ENCODE measurements around the gene KRTAP19-2.

DNA sequence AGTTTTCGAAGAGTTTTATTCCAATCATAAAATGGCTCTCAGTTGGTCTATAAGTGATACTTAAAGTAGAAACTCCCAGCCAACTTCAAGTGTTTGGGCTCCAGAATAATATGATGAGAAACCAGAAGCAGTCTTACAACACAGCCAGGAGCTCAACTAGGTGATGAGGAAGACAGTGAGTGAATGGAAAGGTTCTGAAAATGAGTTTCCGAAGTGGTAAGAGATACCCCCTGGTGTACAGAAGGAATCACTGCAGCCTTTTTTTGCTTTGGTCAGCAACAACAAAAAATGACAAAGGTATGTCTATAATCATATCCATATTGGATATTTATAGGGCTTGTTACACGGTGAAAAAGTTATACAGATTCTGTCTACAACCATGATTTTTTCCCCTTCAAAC lies 23.5 kb downstream of the KRTAP19-2 start:
- TF ChIP-seq, protein P1, sequence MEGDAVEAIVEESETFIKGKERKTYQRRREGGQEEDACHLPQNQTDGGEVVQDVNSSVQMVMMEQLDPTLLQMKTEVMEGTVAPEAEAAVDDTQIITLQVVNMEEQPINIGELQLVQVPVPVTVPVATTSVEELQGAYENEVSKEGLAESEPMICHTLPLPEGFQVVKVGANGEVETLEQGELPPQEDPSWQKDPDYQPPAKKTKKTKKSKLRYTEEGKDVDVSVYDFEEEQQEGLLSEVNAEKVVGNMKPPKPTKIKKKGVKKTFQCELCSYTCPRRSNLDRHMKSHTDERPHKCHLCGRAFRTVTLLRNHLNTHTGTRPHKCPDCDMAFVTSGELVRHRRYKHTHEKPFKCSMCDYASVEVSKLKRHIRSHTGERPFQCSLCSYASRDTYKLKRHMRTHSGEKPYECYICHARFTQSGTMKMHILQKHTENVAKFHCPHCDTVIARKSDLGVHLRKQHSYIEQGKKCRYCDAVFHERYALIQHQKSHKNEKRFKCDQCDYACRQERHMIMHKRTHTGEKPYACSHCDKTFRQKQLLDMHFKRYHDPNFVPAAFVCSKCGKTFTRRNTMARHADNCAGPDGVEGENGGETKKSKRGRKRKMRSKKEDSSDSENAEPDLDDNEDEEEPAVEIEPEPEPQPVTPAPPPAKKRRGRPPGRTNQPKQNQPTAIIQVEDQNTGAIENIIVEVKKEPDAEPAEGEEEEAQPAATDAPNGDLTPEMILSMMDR (IDR thresholded peaks at IDR 0.05; ENCODE audit: low read depth, low read length, missing input control) = peak; percentile 23
- TF ChIP-seq, protein P2, sequence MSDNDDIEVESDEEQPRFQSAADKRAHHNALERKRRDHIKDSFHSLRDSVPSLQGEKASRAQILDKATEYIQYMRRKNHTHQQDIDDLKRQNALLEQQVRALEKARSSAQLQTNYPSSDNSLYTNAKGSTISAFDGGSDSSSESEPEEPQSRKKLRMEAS (IDR thresholded peaks at IDR 0.05) = no peak
- no peak for TF ChIP-seq YY1 (IDR thresholded peaks at IDR 0.05)

All from liver (tissue), 2 donors.